ENCODE results near the gene ARMC7.

Gene ARMC7

GRCh38 chr17:75113798-75114551 is 4.2 kb downstream of the ARMC7 start:
- Histone ChIP-seq H3K79me2 (ENCODE audit: insufficient read depth, low read length) (peaks cover 32% of the 10 kb centered on the region), H3F3A (ENCODE audit: low read depth) (0 out of 2 replicates have a peak, but pooled peaks cover 4% of the 10 kb centered on the region), H3K9me2 (replicated peaks; ENCODE audit: low read depth, low read length) (no peaks in the 10 kb centered on the region), H2AFZ (ENCODE audit: low read length) (peak overlapping the region; percentile 81), H3K4me3 (ENCODE audit: low read length, poor library complexity, severe bottlenecking) (peak overlapping the region; percentile 78), H3K9me3 (ENCODE audit: insufficient read depth, low read depth, low read length) (no peaks in the 10 kb centered on the region), H3K36me3 (ENCODE audit: insufficient read depth, low read length) (no peaks in the 10 kb centered on the region), H3K4me1 (ENCODE audit: insufficient read depth, low read length, poor library complexity, severe bottlenecking) (peaks cover 33% of the 10 kb centered on the region), H4K20me1 (ENCODE audit: insufficient read depth, low read length, poor library complexity, severe bottlenecking) (no peaks in the 10 kb centered on the region), H3K4me2 (ENCODE audit: low read depth, low read length, poor library complexity, severe bottlenecking) (peak overlapping the region; percentile 72), H3K9ac (ENCODE audit: low read depth, low read length, poor library complexity, severe bottlenecking) (peak overlapping the region; percentile 69), H3K27me3 (ENCODE audit: insufficient read depth, low read length, poor library complexity, severe bottlenecking) (no peaks in the 10 kb centered on the region)
- no peak for TF ChIP-seq EZH2phosphoT487 (IDR thresholded peaks at IDR 0.05; ENCODE audit: borderline replicate concordance)
- TF ChIP-seq CTCF (conservative IDR thresholded peaks at IDR 0.05; ENCODE audit: low read length), result peak; percentile 95

- Histone ChIP-seq H3K4me3 (ENCODE audit: low read length, poor library complexity, severe bottlenecking) (peak overlapping the region; percentile 78), H3K79me2 (ENCODE audit: insufficient read depth, low read length) (peaks cover 28% of the 10 kb centered on the region), H3K4me2 (ENCODE audit: low read depth, low read length, poor library complexity, severe bottlenecking) (peak overlapping the region; percentile 72), H3K9me3 (ENCODE audit: insufficient read depth, low read depth, low read length) (no peaks in the 10 kb centered on the region), H3K36me3 (ENCODE audit: insufficient read depth, low read length) (no peaks in the 10 kb centered on the region), H3K9me2 (replicated peaks; ENCODE audit: low read depth, low read length) (no peaks in the 10 kb centered on the region), H4K20me1 (ENCODE audit: insufficient read depth, low read length, poor library complexity, severe bottlenecking) (no peaks in the 10 kb centered on the region), H2AFZ (ENCODE audit: low read length) (peak overlapping the region; percentile 81), H3K4me1 (ENCODE audit: insufficient read depth, low read length, poor library complexity, severe bottlenecking) (peaks cover 27% of the 10 kb centered on the region), H3K9ac (ENCODE audit: low read depth, low read length, poor library complexity, severe bottlenecking) (peak overlapping the region; percentile 69), H3K27me3 (ENCODE audit: insufficient read depth, low read length, poor library complexity, severe bottlenecking) (no peaks in the 10 kb centered on the region), H3F3A (ENCODE audit: low read depth) (0 out of 2 replicates have a peak, but pooled peaks cover 4% of the 10 kb centered on the region)
- TF ChIP-seq CTCF (conservative IDR thresholded peaks at IDR 0.05; ENCODE audit: low read length) (no peak), EZH2phosphoT487 (IDR thresholded peaks at IDR 0.05; ENCODE audit: borderline replicate concordance) (no peak)
Observed at GRCh38 chr17:75114552-75115314, 5.0 kb downstream of the ARMC7 start.

- H3F3A ChIP-seq (ENCODE audit: low read depth), result 0 out of 2 replicates have a peak, but pooled peaks cover 4% of the 10 kb centered on the region
- no peak for TF ChIP-seq CTCF (conservative IDR thresholded peaks at IDR 0.05; ENCODE audit: low read length)
- TF ChIP-seq EZH2phosphoT487 (IDR thresholded peaks at IDR 0.05; ENCODE audit: borderline replicate concordance), result no peak
- no peaks in the 10 kb centered on the region for H3K27me3 ChIP-seq (ENCODE audit: insufficient read depth, low read length, poor library complexity, severe bottlenecking)
- H2AFZ ChIP-seq (ENCODE audit: low read length), result no peak overlapping the region
- H3K4me3 ChIP-seq (ENCODE audit: low read length, poor library complexity, severe bottlenecking), result no peak overlapping the region
- H3K9me2 ChIP-seq (replicated peaks; ENCODE audit: low read depth, low read length), result no peaks in the 10 kb centered on the region
- H3K79me2 ChIP-seq (ENCODE audit: insufficient read depth, low read length), result peaks cover 24% of the 10 kb centered on the region
- H3K4me1 ChIP-seq (ENCODE audit: insufficient read depth, low read length, poor library complexity, severe bottlenecking), result peaks cover 26% of the 10 kb centered on the region
- no peak overlapping the region for H3K4me2 ChIP-seq (ENCODE audit: low read depth, low read length, poor library complexity, severe bottlenecking)
- H3K9ac ChIP-seq (ENCODE audit: low read depth, low read length, poor library complexity, severe bottlenecking), result no peak overlapping the region
- no peaks in the 10 kb centered on the region for H4K20me1 ChIP-seq (ENCODE audit: insufficient read depth, low read length, poor library complexity, severe bottlenecking)
- H3K9me3 ChIP-seq (ENCODE audit: insufficient read depth, low read depth, low read length), result no peaks in the 10 kb centered on the region
- no peaks in the 10 kb centered on the region for H3K36me3 ChIP-seq (ENCODE audit: insufficient read depth, low read length)
Observed at GRCh38 chr17:75115555-75115954, 5.8 kb downstream of the ARMC7 start.
